Measurements from ENCODE around the gene ZNF791.
"Not testable (repeated sequence)": the region's sequence is repeated elsewhere in the genome, so short reads cannot be mapped to it uniquely, and the experiment has no call there.

ZNF791 gene

GRCh38 chr19:12636631-12637030, 25.9 kb downstream of the ZNF791 start:
- DNase-seq = no peak

- no peak for DNase-seq
Observed at GRCh38 chr19:12638611-12639182, 28.0 kb downstream of the ZNF791 start.

GRCh38 chr19:12639901-12640613, 29.3 kb downstream of the ZNF791 start:
- peak; percentile 88 to 91 (median 90) for DNase-seq

GRCh38 chr19:12641456-12641855, 30.7 kb downstream of the ZNF791 start:
- no peak for DNase-seq

- DNase-seq = no peak
Observed at GRCh38 chr19:12642506-12642905, 31.8 kb downstream of the ZNF791 start.

GRCh38 chr19:12643716-12644115, 33.0 kb downstream of the ZNF791 start:
- not testable (repeated sequence) for DNase-seq

- no peak for DNase-seq
Observed at GRCh38 chr19:12646551-12646950, 35.8 kb downstream of the ZNF791 start.

GRCh38 chr19:12647047-12647446, 36.3 kb downstream of the ZNF791 start:
- DNase-seq = no peak

GRCh38 chr19:12647490-12648071, 36.9 kb downstream of the ZNF791 start:
- DNase-seq = peak; percentile 56 to 77 (median 61)

GRCh38 chr19:12648088-12648487, 37.4 kb downstream of the ZNF791 start:
- DNase-seq = no peak

- no peak for DNase-seq
Observed at GRCh38 chr19:12649941-12650340, 39.2 kb downstream of the ZNF791 start.

- no peak for DNase-seq
Observed at GRCh38 chr19:12652219-12652618, 41.5 kb downstream of the ZNF791 start.

- DNase-seq = no peak
Observed at GRCh38 chr19:12655546-12655945, 44.8 kb downstream of the ZNF791 start.

- peak in 2 of 3 donors; percentile 28 to 42 for DNase-seq
Observed at GRCh38 chr19:12656899-12657571, 46.3 kb downstream of the ZNF791 start.

- DNase-seq = no peak
Observed at GRCh38 chr19:12657966-12658365, 47.2 kb downstream of the ZNF791 start.

- no peak for DNase-seq
Observed at GRCh38 chr19:12660980-12661379, 50.3 kb downstream of the ZNF791 start.

GRCh38 chr19:12664406-12665280, 53.9 kb downstream of the ZNF791 start:
- DNase-seq = no peak

- peak; percentile 93 to 95 (median 94) for DNase-seq
Observed at GRCh38 chr19:12665281-12665573, 54.5 kb downstream of the ZNF791 start.

- peak; percentile 51 to 53 (median 52) for DNase-seq
Observed at GRCh38 chr19:12665671-12666264, 55.0 kb downstream of the ZNF791 start.

- peak; percentile 93 to 98 (median 96) for DNase-seq
Observed at GRCh38 chr19:12666265-12667048, 55.7 kb downstream of the ZNF791 start, which contains the start of the genes MAN2B1 and WDR83. Gene MAN2B1 (minus strand): TSS chr19:12666742. CDS start chr19:12666701, 41 bp downstream. Gene WDR83 (plus strand): TSS chr19:12666807. CDS start chr19:12669791, 2,984 bp downstream.

GRCh38 chr19:12667731-12668302, 57.1 kb downstream of the ZNF791 start:
- DNase-seq = peak in 1 of 3 donors; percentile 10

Data from suppressor macrophage treated with lipopolysaccharide for 1 hour (primary cell).